Loucy (cell line): ENCODE results near the gene PLA2G2F.

Experiments
- H2AFZ ChIP-seq: fragments of 200-600 bp; sonication (generic); 2 replicates; pipeline ENCODE4 v1.6.0; 2016; ENCODE audit warnings: antibody characterized with exemption, mild to moderate bottlenecking, low read length, moderate library complexity
- H3F3A ChIP-seq: fragments of 200-600 bp; 2 replicates; pipeline ENCODE4 v1.6.0; 2016; ENCODE audit warnings: antibody characterized with exemption, low read depth, mild to moderate bottlenecking
- H3K27me3 ChIP-seq: fragments of 200-600 bp; sonication (generic); 2 replicates; pipeline ENCODE4 v1.6.1; 2014; ENCODE audit warnings: low read length, mild to moderate bottlenecking; ENCODE audit not compliant: insufficient read depth, poor library complexity, severe bottlenecking
- H3K36me3 ChIP-seq: fragments of 200-600 bp; sonication (generic); 2 replicates; pipeline ENCODE4 v1.6.1; 2016; ENCODE audit warnings: low read length; ENCODE audit not compliant: insufficient read depth
- H3K4me1 ChIP-seq: fragments of 200-600 bp; sonication (generic); 2 replicates; pipeline ENCODE4 v1.5.1; 2014; ENCODE audit warnings: low read length, mild to moderate bottlenecking; ENCODE audit not compliant: insufficient read depth, poor library complexity, severe bottlenecking
- H3K4me2 ChIP-seq: fragments of 200-600 bp; sonication (generic); 2 replicates; pipeline ENCODE4 v1.6.0; 2014; ENCODE audit warnings: antibody characterized with exemption, low read length, low read depth, mild to moderate bottlenecking; ENCODE audit not compliant: poor library complexity, severe bottlenecking
- H3K4me3 ChIP-seq: fragments of 200-600 bp; sonication (generic); 2 replicates; pipeline ENCODE4 v1.5.1; 2014; ENCODE audit warnings: low read length, mild to moderate bottlenecking, mixed read lengths; ENCODE audit not compliant: poor library complexity, severe bottlenecking
- H3K79me2 ChIP-seq: fragments of 200-600 bp; sonication (generic); 2 replicates; pipeline ENCODE4 v1.6.1; 2014; ENCODE audit warnings: low read length; ENCODE audit not compliant: insufficient read depth
- H3K9ac ChIP-seq: fragments of 200-600 bp; sonication (generic); 2 replicates; pipeline ENCODE4 v1.6.0; 2014; ENCODE audit warnings: mild to moderate bottlenecking, low read depth, low read length, moderate library complexity; ENCODE audit not compliant: poor library complexity, severe bottlenecking
- H3K9me2 ChIP-seq: fragments of 200-600 bp; sonication (generic); replicated peaks from 2 replicates; pipeline ENCODE4 v1.6.1; 2016; ENCODE audit warnings: low read depth, low read length, mixed read lengths
- H3K9me3 ChIP-seq: fragments of 200-600 bp; sonication (generic); 2 replicates; pipeline ENCODE4 v1.6.1; 2014; ENCODE audit warnings: mild to moderate bottlenecking, antibody characterized with exemption, low read length, low read depth; ENCODE audit not compliant: insufficient read depth
- H4K20me1 ChIP-seq: fragments of 200-600 bp; sonication (generic); 2 replicates; pipeline ENCODE4 v1.6.0; 2014; ENCODE audit warnings: antibody characterized with exemption, low read length, mild to moderate bottlenecking; ENCODE audit not compliant: insufficient read depth, poor library complexity, severe bottlenecking
- CTCF ChIP-seq: fragments of 200-600 bp; sonication (generic); conservative IDR thresholded peaks from 2 replicates; pipeline ENCODE4 v1.5.1; 2014; ENCODE audit warnings: mild to moderate bottlenecking, antibody characterized with exemption, low read length
- EZH2phosphoT487 ChIP-seq: fragments of 200-600 bp; IDR thresholded peaks from 2 replicates; pipeline ENCODE4 v1.6.1; 2018; ENCODE audit warnings: antibody characterized with exemption, mild to moderate bottlenecking, moderate library complexity, borderline replicate concordance

The PLA2G2F gene

GRCh38 chr1:20100632-20101355 lies 38.3 kb upstream of the PLA2G2F start:
- H3K9me3 ChIP-seq, result no peaks in the 10 kb centered on the region
- H4K20me1 ChIP-seq, result no peaks in the 10 kb centered on the region
- no peaks in the 10 kb centered on the region for H3K36me3 ChIP-seq
- H2AFZ ChIP-seq, result no peak overlapping the region
- no peak overlapping the region for H3K4me2 ChIP-seq
- H3K27me3 ChIP-seq, result no peaks in the 10 kb centered on the region
- no peak overlapping the region for H3K9ac ChIP-seq
- no peaks in the 10 kb centered on the region for H3K9me2 ChIP-seq
- H3K79me2 ChIP-seq, result no peaks in the 10 kb centered on the region
- H3K4me1 ChIP-seq, result no peaks in the 10 kb centered on the region
- TF ChIP-seq EZH2phosphoT487 (no peak), CTCF (peak; percentile 72)
- no peak overlapping the region for H3K4me3 ChIP-seq
- no peaks in the 10 kb centered on the region for H3F3A ChIP-seq

- Histone ChIP-seq H3K4me3 (no peak overlapping the region), H3K4me2 (no peak overlapping the region), H3K9me3 (no peaks in the 10 kb centered on the region), H3K9me2 (no peaks in the 10 kb centered on the region), H3F3A (no peaks in the 10 kb centered on the region), H3K4me1 (no peaks in the 10 kb centered on the region), H3K27me3 (no peaks in the 10 kb centered on the region), H3K9ac (no peak overlapping the region), H3K36me3 (no peaks in the 10 kb centered on the region), H4K20me1 (no peaks in the 10 kb centered on the region), H2AFZ (no peak overlapping the region), H3K79me2 (no peaks in the 10 kb centered on the region)
- no peak for TF ChIP-seq CTCF
- TF ChIP-seq EZH2phosphoT487, result no peak
These were observed 36.2 kb upstream of the PLA2G2F start for GRCh38 chr1:20102875-20103274.

- Histone ChIP-seq H3K4me3 (no peak overlapping the region), H3K9me2 (no peaks in the 10 kb centered on the region), H3K9ac (no peak overlapping the region), H3K36me3 (no peaks in the 10 kb centered on the region), H4K20me1 (no peaks in the 10 kb centered on the region), H3K27me3 (no peaks in the 10 kb centered on the region), H3K9me3 (no peaks in the 10 kb centered on the region), H3K4me2 (no peak overlapping the region), H2AFZ (no peak overlapping the region), H3F3A (no peaks in the 10 kb centered on the region), H3K4me1 (no peaks in the 10 kb centered on the region), H3K79me2 (no peaks in the 10 kb centered on the region)
- no peak for TF ChIP-seq EZH2phosphoT487
- no peak for TF ChIP-seq CTCF
These were observed 33.3 kb upstream of the PLA2G2F start for GRCh38 chr1:20105856-20106255.
